HG03025 (cell line): ENCODE results near the gene STX3.

Source experiments
- ATAC-seq: cut with Tn5 transposase; IDR thresholded peaks from one replicate; pipeline ENCODE4 v1.9.1; 2021; ENCODE audit warnings: mild to moderate bottlenecking, moderate library complexity; ENCODE audit not compliant: unreplicated experiment, low FRiP score

The STX3 gene

DNA sequence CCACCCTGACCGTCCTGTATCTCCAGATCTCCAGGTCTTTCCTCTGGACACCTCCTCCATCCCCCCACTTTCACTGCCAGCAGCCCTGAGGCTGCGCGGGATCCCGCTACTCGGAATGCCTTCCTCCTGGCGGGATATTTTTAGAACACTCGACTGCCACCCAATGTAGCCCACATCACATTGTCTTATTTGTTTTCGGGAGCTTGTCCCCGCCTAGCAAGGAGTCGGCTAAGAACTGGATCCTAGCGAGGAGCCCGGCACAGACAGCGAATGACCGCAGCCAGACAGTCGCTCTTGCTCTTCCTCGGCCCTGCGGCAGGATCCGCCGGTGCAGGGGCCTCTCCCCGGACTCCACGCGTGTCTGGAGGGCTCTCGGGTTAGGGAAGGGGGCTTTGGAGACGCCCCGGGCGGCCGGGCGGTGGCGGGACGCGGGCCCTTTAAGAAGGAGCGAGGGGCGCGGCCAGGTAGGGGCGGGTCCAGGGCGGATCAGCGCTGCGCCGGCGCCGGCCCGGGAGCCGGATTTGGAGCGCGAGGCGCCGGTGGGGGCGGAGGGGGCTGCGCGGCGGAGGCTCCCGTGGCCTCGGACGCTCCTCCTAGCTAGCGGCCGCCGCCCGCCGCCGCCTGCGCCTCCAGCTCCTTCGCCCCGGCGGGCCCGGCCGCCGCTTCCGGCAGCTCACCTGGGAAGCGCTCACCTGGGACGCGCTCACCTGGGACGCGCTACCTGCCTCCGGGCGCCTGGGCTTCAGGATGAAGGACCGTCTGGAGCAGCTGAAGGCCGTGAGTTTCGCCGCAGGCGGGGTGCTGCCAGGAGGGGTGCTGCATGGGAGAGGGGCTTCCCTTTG, at the start of gene STX3:
TSS of gene STX3 (plus strand) at position 518 of the 842 bp plus-strand sequence. CDS start at position 748, 230 bp downstream.
- peak; percentile 51 for ATAC-seq

DNA sequence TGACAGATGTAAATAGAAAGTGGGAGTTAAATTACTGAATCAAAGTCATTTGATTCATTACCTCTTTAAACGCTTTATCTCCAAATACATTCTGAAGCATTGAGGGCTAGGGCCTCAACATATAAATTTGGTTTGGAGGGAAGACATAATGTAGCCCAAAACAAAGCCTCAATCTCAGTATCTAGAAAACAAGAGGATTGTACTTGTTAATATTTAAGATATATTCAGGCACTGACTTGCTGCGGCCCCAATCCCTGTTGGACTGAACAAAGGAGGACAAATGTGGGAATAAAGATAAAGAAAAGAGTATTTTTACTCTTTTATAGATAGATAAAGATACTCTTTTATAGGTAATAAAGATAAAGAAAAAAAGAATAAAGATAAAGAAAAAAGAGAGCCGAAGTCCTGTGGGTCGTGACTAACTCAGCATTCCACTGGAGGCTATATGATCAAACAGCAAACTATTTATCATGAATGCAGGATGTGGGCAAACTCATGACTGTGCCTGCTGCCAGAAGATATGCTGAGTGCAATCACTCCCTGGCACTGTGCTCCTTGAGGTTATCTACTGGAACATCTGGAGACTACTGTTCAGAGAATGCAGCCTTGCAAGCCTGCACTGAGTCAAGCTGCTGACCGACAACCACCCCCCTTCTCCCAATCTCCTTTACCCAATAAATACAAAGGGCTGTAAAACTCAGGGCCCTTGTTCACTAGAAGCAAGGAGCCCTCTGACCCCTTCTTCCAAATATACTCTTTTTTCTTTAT, 48.5 kb upstream of the STX3 start:
- ATAC-seq, result no peak

DNA sequence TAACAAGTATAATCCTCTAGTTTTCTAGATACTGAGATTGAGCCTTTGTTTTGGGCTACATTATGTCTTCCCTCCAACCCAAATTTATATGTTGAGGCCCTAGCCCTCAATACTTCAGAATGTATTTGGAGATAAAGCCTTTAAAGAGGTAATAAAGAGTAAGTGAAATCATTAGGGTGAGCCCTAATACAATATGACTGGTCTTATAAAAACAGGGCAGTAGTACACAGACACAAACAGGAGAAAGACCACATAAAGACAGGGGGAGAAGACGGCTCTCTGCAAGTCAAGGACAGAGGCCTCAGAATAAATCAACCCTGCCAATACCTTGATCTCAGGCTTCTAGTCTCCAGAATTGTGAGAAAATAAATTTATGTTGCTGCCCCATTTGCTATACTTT, 47.8 kb upstream of the STX3 start:
- ATAC-seq, result no peak

DNA sequence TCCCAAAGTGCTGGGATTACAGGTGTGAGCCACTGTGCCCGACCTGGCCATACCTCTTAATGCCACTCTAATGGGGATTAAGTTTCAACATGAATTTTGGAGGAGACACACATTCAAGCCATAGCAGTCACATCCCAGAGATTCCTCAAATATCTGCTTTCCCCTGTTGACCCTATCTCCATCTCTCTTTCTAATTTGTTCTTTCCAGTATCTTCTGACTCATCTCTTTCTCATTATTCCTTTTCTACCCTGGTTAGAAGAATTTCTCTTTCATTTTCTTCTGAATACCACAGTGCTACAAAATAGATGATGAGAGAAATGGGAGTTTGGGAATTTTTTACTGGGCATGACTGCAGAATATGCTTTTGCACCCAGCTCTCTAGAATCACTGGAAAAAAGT, 46.6 kb upstream of the STX3 start:
- ATAC-seq, result no peak

DNA sequence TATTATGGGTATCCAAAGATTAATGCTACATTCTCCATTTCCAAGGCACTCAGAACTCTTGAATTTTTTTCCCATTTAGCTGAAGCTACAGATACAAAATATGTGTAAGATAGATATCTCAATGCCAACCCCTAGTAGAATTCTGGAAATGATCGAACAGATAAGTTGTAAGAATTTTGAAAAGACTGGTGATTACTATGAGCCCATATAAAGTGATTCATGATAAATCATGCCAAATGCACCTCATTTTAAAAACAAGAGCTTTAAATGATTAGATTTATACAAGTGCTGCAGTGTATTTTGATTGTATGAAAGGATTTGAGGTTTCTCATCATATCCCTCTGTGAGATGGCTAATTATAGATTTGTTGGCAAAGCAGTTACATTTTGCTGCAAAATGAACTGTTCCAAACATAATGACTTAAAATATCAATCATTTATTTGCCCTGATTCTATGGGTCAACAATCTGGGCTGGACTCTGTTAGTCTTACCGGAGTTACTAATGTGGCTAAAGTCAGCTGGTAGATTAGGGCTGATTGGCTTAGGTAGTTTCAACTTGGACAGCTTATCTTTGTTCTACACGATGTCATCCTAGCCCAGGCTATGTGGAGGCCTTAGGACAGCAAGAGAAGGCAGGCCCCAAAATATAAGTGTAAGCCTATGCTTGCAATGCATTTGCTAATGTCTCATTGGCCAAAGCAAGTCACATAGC, 44.9 kb upstream of the STX3 start:
- no peak for ATAC-seq

DNA sequence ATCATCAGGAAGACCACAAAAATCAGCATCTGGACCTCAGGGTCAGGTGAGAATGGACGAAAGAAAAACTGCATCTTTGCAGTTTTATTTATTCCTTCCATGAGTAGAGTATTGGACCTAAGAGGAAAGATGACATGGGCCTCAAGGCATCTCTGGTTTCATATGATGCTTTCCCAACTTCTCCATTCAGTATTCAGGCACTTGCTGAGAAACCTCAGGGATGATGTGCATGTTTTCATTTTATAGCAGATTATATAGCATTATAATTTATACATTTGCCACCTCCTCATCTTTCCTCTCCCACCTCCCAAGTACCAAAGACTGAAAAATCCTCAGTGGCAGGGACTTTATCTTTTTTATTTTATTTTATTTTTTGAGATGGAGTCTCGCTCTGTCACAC, 41.4 kb upstream of the STX3 start, which contains the start of gene OR10V1:
TSS of gene OR10V1 (minus strand) at position 101 of the 400 bp plus-strand sequence. CDS start at position 101, 0 bp downstream.
- ATAC-seq, result no peak

DNA sequence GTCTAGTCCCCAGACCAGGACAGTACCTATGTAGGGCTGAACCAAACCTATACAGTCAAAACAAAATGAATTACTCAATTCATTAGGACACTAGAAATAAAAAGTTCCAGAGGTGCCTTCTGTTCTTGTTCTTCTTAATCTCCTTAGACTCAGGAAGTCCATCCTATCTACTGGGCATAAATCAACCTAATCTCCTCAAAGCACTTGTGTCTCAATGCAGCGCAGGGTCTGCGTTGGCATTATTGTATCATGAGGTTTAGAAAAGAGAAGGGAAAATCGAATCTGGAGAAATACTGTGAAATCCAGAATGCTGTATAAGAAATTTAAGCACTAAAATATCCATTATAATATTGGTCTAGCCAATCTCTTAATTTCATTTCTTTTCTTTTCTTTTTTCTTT, 39.1 kb upstream of the STX3 start:
- no peak for ATAC-seq

DNA sequence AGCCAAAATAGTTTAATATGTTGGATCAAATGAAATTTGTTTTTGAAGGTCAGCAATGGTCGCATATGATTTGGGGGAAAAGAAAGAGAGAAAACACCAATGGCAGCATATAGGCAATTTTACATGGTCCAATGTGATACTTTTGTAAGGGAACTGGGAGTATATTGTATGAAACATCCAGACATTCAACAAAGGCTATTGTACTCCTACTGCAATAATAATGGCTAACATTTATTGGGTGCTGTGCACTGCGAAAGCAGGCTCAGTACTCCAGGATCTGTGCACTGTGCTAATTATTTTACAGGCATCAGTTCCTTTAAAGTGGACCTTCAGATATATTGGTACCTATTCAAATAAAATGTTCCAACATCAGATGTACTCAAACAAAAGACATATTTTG, 35.6 kb upstream of the STX3 start:
- ATAC-seq, result no peak

DNA sequence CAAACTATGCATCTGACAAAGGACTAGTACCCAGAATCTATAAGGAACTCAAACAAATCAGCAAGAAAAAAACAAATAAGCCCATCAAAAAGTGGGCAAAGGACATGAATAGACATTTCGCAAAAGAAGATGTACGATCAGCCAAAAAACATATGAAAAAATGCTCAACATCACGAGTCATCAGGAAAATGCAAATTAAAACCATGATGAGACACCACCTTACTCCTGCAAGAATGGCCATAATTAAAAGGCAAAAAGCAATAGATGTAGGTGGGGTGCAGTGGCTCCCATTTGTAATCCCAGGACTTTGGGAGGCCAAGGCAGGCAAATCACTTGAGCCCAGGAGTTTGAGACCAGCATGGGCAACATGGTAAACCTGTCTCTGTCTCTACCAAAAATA, 31.1 kb upstream of the STX3 start:
- no peak for ATAC-seq

DNA sequence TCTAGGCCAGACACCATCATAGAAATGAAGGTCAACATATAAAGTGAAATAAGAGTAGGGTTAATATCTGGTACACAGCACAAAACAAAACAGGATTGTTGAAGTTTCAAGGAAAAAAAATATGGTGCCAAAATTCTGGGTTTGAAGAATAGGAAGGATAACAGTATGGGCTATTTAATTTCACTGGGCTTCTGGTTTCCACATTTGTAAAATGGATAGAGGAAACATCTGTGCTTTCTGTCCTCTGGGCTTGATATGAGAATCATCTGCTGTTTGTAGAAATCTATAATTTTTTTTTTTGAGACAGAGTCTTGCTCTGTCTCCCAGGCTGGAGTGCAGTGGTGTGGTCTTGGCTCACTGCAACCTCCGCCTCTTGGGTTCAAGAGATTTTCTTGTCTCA, 27.8 kb upstream of the STX3 start:
- ATAC-seq, result no peak

DNA sequence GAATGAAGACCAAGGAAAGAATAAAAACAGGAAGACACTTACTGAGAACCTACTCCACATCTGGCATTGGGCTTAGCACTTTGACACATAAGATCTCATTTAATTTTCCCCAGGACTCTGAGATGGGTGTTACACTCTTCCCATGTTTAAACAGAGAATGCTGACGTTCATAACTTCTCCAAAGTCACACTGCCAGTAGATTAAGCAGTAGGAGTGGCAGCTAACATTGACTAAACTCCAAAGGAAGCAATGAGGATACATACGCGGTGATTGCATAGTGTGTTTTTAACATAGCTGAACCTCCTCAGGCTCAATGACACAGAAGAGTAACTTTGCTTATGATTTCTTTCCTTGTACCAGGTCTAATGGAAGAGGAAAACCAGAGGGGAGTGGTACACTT, 27.0 kb upstream of the STX3 start:
- no peak for ATAC-seq

DNA sequence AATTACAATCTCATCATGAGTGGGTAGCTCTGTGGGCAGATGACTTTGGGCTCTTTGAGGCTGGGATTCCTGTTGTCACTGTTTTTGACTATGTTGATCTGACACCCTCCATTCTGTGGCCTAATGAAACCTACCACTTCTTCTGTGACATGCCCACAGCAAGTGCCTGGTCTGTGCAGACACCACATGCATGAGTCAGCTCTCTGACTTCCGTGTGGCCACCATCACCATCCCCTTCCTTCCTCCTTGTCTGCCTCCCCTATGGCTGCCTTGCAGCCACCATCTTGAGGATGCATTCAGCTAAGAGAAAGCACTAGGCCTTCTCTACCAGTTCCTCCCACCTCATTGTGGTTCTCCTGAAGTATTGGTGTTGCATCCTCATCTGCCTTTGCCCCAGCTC, 26.3 kb upstream of the STX3 start:
- ATAC-seq, result no peak

DNA sequence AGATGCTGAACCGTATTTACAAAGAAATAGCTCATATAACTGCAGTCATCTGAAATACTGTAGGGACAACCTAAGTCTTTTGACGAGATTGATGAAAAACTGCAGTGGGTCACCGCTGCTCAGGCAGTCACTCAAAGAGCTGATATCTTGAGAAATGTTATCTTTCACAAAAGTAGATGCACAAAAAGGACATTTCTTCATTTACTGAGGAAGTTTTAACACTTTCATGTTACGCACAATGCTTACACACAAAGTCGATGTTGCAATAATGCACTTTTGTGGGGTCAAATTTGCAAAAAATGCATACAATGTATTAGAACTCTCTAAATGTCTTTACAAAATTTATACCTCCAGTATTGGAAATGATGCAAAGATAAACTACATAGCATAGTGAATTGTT, 25.3 kb upstream of the STX3 start:
- ATAC-seq, result no peak

DNA sequence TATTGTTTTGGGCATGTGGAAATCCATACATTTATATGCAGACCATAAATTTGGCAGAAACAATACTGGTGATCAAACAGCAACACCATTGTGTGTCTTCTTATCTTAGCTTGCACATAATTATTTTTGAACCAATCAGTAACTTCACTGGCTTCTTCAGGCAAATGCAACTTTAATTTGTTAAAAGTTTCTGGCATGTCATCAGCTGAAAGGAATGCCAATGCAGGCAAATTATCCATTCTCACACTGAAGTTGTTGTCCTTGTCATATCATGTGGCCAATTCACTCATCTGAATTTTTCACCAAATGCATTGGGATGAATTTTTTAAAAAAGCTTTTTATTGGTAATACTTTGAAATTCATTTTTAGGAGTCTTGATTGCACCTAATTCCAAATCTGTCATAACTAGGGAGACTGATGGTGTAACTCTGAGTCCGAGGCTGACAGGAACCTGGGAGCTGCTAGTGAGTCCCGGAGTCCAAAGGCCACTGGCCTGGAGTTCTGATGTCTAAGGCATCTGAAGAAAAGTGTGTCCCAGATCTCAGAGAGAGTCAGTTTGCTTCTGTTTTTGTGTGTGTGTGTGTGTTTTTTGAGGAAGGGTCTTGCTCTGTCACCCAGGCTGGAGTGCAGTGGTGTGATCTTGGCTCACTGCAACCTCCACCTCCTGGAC, 24.1 kb upstream of the STX3 start:
- ATAC-seq, result no peak

DNA sequence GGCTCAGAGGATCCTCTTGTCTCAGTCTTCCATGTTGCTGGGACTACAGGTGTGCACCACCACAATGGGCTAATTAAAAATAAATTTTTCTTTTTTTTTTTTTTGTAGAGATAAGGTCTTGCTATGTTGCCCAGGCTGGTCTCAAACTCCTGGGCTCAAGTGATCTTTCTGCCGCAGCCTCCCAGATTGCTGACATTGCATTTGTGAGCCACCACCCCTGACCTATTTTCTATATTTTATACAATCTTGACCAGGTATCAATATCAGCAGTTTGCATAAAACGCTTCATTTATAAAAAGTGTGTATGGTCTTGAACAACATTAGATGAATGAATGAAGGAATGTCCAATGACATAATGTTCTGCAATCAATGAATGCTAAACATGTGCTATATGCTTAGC, 9.1 kb upstream of the STX3 start:
- ATAC-seq, result no peak

DNA sequence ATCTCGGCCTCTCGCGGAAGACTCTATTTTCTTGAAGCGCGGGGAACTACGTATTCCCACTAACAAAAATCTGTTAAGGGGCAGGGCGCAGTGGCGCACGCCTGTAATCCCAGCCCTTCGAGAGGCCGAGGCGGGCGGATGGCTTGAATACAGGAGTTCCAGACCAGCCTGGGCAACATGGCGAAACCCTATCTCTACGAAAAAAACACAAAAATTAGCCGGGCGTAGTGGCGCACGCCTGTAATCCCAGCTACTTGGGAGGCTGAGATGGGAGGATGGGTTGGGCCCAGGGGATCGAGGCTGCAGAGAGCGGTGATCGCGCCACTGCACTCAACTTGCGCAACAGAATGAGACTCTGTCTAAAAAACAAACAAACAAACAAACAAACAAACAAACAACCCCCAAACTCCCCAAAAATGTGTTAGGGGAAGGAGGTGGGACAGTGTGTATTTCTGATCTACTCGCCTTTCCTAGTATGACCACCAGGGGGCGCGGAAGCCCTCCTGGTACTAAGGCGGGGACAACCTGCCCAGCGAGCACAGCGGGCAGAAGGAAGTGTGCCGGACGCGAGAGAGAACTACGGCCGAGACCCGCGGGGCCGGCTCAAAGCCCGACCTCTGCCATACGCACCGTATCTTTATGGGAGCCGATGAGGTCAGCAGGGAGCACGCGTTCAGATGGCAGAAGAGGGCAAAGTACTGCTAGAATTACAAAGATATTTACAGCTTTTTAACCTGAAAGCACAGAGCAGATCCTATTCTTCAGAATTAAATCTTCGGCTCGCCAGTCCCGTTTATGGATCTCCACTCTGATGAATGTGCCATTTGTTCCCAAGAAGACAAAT, 1.3 kb upstream of the STX3 start:
- peak; percentile 68 for ATAC-seq

DNA sequence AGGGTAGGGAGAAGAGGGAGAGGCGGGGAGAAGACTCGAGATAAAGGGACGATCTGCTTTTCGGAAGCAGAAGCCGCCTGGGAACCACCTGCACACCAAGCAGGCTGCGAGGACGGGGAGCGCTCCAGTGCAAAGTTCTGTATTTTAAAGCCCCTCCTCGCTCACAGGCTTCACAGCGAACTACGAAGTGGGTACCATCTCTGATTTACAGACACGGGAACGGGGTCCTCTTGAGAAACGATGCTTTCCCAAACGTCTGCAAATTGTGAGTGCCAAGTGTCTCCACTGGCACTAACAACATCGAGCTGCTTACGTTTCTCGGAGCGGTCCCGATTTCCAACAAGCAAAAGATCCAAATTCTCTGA, 700 bp upstream of the STX3 start:
- ATAC-seq, result peak; percentile 37

DNA sequence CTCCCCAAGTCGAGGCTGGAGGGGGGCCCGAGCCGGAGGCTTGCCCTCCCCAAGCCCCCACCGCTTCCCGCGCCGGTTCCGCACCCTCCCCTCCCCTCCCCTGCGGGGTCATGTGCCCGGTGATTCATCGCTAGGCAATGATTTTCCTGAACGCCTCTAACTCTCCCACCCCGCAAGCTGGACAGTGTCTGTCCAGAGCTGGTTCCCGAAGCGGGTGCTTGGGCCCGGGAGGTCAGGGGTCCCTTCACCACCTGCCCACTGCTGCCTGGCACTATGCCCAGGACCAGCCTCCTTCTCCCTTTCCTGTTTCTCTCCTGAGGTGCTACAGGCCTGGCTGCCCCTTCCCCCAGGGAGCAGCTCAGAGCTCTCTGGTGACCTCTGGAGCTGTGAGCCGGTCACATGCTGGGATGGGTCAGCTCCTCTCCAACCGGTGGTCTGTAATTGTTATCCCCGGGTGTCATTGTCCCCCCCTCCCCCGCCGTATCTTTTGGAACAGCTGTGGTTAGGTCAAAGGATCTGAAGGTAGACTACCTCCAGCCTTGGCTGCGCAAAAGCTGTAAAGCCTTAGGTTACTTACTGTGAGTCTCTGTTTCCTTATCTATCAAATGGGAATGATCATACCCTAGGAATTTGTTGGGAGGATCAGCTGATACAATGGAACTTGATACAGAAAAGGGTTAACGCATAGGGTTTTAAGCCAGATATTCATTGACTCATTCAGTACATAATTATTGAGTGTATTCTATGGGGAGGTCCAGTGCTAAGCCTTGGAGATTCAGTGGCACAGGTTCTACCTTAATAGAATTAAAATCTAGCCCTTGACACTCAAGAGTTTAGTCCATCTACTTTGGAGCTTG, 753 bp downstream of the STX3 start:
- no peak for ATAC-seq

DNA sequence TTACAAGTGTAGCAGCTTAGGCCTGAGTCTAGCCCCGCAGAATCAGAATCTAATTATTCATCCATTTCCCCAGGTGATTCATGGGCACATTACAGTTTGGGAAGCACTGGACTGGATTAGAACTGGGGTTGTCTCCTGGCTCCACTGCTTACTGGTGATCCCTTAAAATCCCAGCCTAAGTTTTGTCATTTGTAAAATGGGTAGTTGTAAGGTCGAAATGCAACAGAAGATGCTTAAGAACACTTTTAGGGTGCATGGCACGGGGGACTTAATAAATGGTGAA, 1.3 kb downstream of the STX3 start:
- ATAC-seq, result no peak
